HG02981 (cell line): ENCODE data around the gene CBX4.

Experiments
- ATAC-seq: cut with Tn5 transposase; IDR thresholded peaks from one replicate; pipeline ENCODE4 v1.9.1; 2021; ENCODE audit warnings: mild to moderate bottlenecking, moderate library complexity; ENCODE audit not compliant: unreplicated experiment

Gene CBX4

DNA sequence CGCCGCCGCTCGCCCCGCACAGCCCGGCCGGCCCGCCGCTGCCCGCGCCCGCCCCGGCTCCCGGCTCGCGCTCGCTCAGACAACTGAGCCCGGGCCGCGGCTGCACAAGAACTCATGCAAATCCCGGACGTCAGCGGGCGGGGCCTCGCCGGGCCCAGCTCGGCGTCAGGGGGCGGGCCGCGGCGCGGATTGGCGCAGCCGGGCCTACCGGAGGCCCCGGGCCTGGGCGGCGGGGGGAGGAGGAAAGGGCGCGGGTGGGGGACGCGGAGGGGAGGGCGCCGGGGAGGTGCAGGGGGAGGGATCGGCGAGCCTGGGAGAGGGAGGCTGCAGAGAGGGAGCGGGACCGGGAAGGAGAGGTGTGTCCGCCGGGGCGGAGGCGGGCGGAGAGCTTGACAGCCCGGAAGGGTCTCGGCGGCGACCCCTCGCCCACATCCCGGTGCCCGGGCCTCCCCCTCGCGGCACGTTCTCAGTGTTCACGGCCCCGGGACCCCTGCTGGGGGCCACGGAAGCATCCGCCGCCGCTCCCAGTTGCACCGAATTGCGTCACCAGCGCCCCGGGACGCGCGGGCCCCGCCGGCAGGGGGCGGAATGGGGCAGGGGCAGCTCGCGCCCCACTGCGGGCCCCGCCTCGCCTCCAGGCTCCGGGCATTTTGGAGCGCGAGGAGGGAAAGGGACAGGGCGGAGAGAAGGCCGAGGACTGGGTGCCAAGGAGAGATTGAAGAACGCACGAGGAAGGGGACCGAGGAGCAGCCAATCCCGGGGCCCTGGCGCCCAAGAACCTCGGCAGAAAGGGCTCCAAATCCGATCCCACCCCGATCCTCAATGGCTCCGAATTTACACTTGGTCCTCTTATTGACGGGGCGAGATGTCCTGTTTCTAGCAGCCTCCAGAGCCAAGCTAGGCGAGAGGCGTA is at the start of gene CBX4:
Gene CBX4 (minus strand): TSS at position 85 of the 913 bp plus-strand sequence. CDS start 189 bp downstream, outside the sequence.
- peak; percentile 53 for ATAC-seq

DNA sequence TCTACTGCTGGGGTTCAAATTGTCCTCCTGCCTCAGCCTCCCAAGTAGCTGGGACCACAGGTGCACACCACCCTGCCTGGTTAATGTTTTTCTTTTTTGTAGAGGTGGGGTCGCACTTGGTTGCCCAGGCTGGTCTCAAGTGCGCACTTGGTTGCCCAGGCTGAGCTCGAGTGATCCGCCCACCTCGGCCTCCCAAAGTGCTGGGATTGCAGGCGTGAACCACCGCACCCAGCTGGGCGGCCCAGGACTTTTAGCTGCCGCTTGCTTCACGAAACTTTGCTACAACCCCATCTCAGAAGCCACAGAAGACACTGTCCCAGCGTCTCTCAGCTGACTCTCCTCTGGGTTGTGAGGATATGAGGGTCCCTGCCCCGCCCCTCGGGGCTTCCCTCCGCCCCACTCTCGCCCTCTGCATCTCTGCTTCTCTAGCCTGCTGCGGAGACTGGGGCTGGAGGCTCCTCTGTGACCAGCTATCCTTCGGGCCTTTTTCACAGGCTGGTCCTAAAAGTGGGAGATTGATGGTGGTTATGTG is 48.8 kb upstream of the CBX4 start:
- ATAC-seq, result no peak

DNA sequence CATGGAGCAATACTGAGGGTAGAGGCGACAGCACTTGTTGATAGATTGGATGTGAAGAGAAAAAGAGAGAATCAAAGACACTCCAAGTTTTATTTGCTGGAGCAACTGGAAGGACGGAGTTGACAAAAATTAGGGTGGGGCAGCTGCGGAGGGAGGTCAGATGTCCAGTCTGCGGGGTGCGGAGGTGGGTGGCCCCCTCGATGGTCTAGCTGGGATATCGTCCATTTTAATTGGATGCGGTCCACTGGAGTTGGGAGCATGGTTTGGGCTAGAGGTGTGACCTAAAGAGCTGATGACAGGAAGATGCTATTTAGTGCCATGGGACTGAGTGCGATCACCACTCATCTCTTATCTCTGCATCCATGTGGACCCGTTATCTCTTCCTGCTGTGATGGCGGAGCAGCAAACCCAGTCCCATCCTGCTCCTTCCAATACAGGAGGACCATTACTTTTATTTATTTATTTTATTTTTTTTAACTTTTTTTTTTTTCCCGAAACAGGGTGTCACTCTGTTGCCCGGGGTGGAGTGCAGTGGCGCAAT is 48.3 kb upstream of the CBX4 start:
- ATAC-seq, result no peak

DNA sequence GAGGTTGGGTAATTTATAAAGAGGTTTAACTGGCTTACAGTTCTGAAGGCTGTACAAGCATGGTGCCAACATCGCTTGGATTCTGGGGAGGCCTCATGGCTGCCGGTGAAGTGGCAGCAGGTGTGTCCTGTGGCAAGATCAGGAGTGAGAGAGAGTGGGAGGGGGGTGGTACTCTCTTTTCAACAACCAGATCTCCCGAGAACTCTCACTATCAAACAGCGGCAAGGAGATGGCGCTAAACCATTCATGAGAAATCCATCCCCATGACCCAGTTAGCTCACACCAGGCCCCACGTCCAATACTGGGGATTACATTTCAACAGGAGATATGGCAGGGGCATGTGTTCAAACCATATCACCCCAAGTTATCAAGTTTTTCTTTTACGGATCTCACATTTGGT is 44.0 kb upstream of the CBX4 start:
- no peak for ATAC-seq

DNA sequence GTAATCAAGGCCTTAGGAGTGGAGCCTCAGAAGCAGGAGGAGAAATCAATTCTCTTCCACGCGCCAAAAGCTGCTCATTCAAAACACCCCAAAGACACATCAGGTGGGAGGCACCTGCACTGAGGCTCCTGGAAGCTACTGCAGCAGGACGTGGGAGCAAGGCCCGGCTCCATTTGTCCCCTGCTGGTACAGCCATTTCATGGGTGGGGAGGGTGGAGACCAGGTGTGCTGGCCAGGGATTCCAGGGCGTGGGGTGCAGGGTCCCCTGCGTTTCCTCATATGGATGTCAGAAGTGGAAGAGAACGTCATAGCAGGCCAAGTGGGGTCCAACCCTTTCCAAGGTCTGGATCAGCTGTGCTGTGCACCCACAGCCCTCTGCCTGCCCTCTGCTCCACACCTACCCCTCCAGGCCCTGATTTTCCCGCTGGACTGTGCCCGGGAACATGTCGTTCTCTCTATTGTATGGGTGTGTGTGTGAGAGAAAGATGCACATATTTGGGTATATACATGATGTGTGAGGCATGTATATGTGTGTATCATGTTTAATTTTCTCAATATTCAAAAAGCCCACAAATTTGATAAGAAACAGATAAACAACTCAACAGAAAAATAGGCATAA is 39.2 kb upstream of the CBX4 start:
- ATAC-seq, result no peak

DNA sequence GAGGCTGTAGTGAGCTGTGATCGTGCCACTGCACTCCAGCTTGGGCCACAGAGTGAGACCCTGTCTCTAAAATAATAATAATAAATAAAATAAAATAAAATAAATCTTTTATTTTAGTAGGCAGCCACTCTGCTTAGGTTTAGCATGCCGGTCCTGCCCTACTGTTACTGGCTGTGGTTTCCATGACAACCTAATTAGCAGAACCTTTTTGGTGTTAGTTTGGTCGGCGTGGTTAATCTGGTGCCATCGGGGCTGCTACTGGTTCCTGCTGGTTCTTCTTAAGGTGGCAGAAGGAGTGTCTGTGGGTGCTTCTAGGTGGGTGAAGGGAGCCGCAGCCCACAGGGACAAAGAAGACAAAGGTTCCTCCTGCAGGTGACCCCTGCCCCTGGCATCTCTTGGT is 37.8 kb upstream of the CBX4 start:
- ATAC-seq, result no peak

DNA sequence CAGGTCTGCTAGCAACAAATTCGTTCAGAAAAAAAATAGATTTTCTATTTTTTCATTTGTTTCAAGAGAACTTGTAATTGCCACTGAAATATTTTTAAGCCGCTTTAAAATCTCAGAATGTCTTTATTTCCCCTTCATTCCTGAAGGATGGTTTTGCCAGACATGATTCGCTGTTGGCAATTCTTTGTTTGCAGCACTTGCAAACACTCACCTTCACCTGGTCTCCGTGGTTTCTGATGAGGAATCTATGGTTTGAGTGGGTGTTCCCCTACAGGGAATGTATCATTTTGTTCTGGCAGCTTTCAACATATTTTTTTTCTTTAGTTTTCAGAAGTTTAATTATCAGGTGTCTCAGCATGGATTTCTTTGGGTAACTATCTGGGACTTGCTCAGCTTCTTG is 36.3 kb upstream of the CBX4 start:
- no peak for ATAC-seq

DNA sequence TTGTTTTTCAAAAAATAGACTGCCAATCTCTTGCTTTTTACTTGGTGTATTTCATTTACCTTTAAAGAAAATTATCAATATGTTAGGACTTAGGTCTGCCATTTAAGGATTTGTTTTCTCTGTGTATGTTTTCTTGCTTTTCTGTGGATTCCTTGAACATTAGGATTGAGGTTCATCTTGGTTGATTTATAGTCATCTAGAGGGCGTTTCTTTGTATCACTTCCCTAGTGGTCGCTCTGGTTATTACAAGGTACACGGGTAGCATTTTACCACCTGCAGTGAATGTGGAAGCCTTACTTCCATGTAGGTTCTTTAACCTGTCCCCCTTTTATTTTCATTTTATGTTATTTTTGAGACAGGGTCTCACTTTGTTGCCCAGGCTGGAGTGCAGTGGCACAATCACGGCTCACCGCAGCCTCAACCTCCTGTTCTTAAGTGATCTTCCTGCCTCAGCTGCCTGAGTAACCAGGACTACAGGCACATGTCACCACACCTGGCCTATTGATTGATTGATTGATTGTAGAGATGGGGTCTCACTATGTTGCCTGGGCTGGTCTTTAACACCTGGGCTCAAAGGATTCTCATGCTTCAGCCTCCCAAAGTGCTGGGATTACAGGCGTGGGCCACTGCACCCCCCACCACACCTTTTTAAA is 35.2 kb upstream of the CBX4 start:
- no peak for ATAC-seq

DNA sequence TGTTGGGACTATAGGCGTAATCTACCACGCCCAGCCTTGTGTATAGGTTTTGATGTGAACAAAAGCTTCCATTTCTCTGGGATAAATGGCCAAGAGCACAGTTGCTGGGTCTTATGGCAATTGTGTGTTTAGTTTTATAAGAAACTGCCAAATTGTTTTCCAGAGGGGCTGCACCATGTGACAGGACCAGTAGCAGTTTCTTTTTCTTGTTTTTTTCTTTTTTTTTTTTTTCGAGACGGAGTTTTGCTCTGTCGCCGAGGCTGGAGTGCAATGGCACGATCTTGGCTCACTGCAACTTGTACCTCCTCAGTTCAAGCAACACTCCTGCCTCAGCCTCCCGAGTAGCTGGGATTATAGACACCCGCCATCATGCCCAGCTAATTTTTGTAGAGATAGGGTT is 34.3 kb upstream of the CBX4 start:
- no peak for ATAC-seq

DNA sequence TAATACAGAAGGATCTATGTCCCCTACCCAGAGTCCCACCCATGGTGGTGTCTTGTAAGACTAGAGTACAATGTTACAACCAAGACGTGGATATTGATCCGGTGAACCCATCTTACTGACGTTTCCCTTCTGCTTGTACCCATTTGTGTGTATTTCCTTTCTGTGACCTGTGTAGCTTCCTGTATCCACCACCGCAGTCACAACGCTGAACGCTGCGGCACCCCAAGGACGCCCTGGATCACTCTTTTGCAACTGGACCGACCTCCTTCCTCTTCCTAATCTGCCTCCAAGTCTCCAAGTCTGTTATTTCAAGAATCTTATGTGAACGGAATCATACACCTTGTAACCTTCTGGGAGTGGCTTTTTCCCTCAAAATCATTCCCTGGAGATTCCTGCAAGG is 33.5 kb upstream of the CBX4 start:
- ATAC-seq, result no peak

DNA sequence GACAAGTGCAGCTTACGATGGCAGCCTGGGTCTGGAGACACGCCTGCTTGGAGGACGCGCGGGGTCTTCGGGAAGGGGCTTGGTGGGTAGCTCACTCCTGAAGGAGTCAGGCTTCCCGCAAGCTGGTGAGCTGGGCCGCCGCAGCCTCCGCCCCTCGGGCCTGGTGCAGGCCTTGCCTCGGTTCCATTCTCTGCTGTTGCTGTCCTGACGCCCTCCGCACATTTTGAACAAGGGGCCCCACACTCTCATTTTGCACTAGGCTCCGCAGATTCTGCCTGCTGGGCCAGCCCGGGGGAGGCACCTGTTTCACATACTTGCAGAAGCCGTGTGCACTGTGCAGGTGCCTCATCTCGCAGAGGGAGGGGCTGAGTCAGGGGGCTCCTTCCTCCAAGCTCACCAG is 31.9 kb upstream of the CBX4 start:
- ATAC-seq, result no peak

DNA sequence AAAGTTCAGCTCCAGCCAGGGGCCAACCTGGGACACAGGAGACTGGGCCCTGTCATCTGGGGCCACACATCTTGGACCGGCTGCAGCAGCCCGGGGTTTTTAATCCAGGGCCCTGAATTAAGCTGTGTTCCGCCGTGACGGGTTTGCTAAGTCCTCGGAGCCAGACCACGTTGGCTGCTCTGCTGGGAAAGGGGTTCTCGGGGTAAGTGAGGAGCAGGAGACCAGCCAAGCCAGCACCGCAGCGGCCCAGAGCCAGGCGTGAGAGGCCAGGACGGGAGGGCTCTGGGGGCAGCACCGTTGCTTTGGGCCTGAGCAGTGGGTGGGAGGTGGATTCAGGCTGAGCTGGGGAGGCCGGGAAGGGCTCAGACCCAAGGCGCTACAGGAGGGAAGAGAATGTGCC is 31.3 kb upstream of the CBX4 start:
- ATAC-seq, result no peak

DNA sequence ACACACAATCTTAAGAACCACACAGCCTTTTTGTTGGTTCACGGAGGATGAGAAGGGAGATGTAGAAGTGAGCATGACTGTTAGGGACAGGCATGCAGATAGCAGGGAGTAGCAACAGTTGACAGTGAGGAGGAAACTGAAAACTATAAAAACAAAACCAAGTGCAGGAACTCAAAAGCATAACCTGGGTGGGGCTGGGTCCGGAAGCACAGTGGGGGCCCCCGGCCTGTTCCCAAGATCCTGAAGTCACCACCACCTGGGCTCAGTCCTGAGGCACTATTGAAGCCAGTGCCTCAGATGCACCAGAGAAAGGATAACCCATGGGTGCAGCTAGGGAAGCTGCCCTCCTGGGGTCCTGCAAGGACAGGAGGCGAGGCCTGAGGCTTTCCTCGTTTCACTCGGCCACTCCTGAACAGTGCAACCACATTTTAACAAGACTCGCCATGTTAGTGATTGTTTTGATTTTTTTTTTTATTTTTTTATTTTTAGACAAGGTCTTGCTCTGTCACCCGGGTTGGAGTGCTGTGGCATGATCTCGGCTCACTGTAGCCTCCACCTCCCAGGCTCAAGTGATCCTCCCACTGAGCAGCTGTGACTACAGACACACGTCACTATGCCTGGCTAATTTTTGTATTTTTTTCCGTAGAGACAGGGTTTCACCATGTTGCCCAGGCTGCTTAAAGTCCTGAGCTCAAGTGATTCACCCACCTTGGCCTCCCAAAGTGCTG is 27.7 kb upstream of the CBX4 start:
- no peak for ATAC-seq

DNA sequence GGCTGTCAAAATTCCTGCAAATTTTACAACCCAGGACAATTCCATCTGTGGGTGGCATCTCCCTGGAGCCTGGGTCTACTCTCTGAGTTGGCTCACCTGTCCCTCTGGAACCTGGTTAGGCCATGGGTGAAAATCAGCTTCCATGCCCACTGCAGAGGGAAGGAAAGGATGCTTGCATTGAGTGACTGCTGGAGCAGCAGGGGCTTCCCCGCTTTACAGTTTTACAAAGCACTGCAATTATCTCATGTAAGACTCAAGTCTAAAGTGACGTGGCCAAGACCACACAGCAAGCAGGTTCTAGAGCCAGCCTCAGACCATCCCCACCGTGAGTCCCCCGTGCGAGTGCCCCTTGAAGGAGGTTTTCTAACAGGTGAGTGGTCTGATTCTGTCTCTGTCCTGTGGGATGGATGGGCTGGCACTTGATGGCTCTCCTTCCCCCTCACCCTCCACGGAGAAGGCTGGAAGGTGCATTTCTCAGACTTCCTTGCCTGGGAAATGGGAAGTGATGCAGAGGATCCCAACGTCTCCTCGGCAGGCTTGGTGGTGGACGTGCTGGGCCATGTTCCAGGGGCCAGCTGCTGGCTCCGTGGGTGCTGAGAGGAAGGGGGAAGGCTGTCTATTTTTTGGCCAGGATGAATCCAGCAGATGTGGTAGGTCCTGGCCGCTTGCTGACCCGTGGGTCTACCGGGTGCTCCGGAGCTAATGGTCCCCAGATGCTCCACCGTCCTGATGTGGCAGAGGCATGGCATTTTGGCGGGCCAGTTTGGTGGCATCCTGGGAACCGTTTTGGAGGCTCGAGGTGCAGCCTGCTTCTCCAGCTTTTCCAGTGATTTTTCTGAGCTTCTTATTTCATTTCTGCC is 26.3 kb upstream of the CBX4 start:
- ATAC-seq, result no peak

DNA sequence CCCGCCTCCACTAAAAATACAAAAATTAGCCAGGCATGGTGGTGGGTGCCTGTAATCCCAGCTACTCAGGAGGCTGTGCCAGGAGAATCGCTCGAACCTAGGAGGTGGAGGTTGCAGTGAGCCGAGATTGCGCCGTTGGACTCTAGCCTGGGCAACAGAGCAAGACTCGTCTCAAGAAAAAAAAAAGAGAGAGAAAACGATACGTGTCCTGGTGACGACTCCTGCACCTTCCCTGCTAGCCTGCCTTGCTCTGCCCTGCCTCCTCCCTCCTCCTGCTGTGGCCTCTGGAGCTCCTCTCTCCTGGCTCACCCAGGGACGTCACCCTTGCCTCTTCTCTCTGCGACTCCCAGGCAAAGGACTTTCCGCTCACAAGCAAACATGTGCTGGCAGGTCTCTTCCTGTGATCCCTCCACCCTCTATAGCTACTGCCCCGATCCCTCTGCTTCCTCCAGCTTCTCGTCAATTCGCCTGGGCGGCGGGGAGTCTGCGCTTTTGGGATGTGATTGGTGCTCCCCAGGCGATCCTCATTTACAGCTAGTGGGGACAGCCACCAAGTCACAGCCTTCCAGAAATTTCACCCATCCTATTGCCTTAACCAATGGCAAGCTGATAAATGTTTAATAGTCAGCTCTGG is 25.5 kb upstream of the CBX4 start:
- no peak for ATAC-seq

DNA sequence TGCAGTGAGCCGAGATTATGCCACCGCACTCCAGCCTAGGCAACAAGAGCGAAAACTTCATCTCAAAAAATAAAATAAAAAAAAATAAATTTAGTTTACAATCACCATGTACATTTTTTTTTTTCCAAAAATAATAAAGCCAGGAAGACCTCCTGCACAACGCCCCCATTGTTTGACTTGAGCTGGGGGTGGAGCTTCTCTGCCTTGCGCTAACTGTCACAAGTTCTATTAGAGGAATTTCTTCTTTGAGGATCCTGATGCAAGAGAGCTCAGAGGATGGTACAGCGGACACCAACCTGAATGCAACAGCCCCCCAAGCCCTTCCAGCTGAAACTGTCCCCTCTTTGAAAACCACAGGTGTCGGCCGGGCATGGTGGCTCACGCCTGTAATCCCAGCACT is 24.9 kb upstream of the CBX4 start:
- no peak for ATAC-seq

DNA sequence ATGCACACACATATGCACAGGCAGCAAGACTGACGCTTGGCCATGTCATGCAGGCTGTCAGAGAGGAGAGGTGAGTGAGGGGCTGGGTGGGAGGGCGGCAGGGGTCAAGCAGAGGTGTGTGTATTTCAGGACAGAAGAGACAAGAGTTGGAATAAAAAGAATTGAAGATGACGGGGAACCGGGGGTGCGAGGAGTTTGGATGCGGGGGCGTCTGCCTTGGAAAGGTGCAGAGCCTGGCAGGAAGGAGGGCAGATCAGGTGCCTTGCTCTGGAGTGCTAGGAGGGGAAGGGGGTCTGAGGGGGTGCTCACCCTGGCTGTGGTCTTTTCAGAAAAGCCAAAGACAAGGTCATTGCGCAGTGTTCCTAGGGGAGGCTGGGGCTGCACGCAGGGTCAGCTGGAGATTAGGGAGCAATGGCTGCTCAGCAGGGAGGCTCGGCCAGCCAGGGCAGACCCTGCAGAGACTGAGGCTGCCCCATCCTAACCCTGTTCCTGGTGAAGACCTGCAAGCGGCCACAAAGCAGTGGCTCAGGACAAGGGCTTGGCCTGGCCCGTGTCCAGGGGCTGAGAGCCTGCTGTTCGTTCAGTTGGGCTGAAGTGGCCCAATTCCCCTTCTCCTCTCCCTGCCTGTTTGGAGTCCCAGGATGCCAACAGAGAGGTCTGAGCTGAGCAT is 23.7 kb upstream of the CBX4 start:
- ATAC-seq, result no peak

DNA sequence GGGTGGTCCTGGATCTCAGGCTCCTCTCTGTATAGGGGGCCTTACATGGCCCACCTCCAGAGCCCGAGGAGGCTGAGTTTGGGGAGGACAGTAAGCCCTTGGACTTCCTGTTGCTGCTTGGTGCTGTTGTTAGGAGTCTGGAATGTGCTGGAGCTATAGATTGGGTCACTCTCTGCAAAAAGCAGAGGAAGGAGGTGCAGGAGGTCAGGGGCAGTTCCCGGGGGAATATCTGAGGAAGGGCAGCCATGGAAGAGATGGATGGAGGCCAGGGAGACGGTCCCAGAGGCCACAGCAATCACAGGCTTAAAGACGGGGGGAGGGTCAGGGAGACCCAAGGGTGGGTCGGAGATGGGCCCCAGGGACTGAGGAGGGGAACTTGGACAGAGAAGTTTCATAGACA is 23.0 kb upstream of the CBX4 start:
- no peak for ATAC-seq
